Stimulated activated naive B cell treated with anti-CD40 and anti-IgM and Interleukin-4, amounts not matched to agents 10 μg/mL and 1 μg/mL and 100 μg/mL, for 72 hours (primary cell): ENCODE measurements around the gene FAM131A.

Source experiments
- ATAC-seq, 2 donors: fragments of 150-1000 bp; cut with Tn5 transposase; replicated peaks; 2 replicates each; pipeline ENCODE4 v1.10.0; 2021; ENCODE audit warnings: moderate library complexity in 1 of 2
- DNase-seq: peaks from one replicate; pipeline ENCODE4 v3.0.0; 2021
- H3K27ac Mint-ChIP-seq: one replicate; pipeline ENCODE4 v1.8.0; 2022; ENCODE audit warnings: mild to moderate bottlenecking, mixed read lengths
- H3K27me3 Mint-ChIP-seq, 2 donors: one replicate each; pipeline ENCODE4 v1.8.0; 2022; ENCODE audit warnings: mixed read lengths in 2 of 2
- H3K36me3 Mint-ChIP-seq, 2 donors: one replicate each; pipeline ENCODE4 v1.8.0; 2022; ENCODE audit warnings: mixed read lengths in 2 of 2, mild to moderate bottlenecking in 1 of 2
- H3K4me1 Mint-ChIP-seq, 2 donors: one replicate each; pipeline ENCODE4 v1.8.0; 2022; ENCODE audit warnings: mixed read lengths in 2 of 2, mild to moderate bottlenecking in 1 of 2
- H3K4me3 Mint-ChIP-seq, 2 donors: one replicate each; pipeline ENCODE4 v1.8.0; 2022; ENCODE audit warnings: mild to moderate bottlenecking in 2 of 2, mixed read lengths in 2 of 2, moderate library complexity in 1 of 2
- H3K9me3 Mint-ChIP-seq, 2 donors: one replicate each; pipeline ENCODE4 v1.8.0; 2022; ENCODE audit warnings: mixed read lengths in 2 of 2, mild to moderate bottlenecking in 1 of 2

Gene FAM131A

GRCh38 chr3:184379358-184380184 lies 42.2 kb downstream of the FAM131A start, which contains the start of gene CHRD:
TSS of gene CHRD (plus strand) at chr3:184380054. CDS start at chr3:184380319, 265 bp downstream.
- peaks cover 67 to 86% of the 10 kb centered on the region in 2 donors for H3K27me3 Mint-ChIP-seq
- no peaks in the 10 kb centered on the region for H3K9me3 Mint-ChIP-seq
- peaks cover 13 to 19% of the 10 kb centered on the region in 2 donors for H3K4me1 Mint-ChIP-seq
- DNase-seq (no peak), ATAC-seq (peak in 1 of 2 donors; percentile 3)
- H3K27ac Mint-ChIP-seq = no peak within 1 kb of the TSS
- H3K36me3 Mint-ChIP-seq = no peaks in the 10 kb centered on the region
- H3K4me3 Mint-ChIP-seq = peak within 1 kb of the TSS; percentile 70 to 74

- Mint-ChIP-seq H3K4me1 (peaks cover 13 to 19% of the 10 kb centered on the region in 2 donors), H3K9me3 (no peaks in the 10 kb centered on the region), H3K36me3 (no peaks in the 10 kb centered on the region), H3K4me3 (no peak overlapping the region), H3K27me3 (peaks cover 72 to 90% of the 10 kb centered on the region in 2 donors), H3K27ac (no peak overlapping the region)
- DNase-seq (no peak), ATAC-seq (peak; percentile 19 to 45)
Measured at GRCh38 chr3:184380185-184380626, 42.8 kb downstream of the FAM131A start.

GRCh38 chr3:184380627-184381260 lies 43.3 kb downstream of the FAM131A start:
- H3K4me1 Mint-ChIP-seq = peaks cover 13 to 19% of the 10 kb centered on the region in 2 donors
- peak overlapping the region; percentile 64 to 74 for H3K4me3 Mint-ChIP-seq
- H3K36me3 Mint-ChIP-seq = no peaks in the 10 kb centered on the region
- DNase-seq = no peak
- peak overlapping the region; percentile 31 for H3K27ac Mint-ChIP-seq
- peak; percentile 38 to 57 for ATAC-seq
- H3K9me3 Mint-ChIP-seq = no peaks in the 10 kb centered on the region
- peaks cover 70 to 87% of the 10 kb centered on the region in 2 donors for H3K27me3 Mint-ChIP-seq

GRCh38 chr3:184381261-184382224 lies 44.1 kb downstream of the FAM131A start:
- peaks cover 73 to 87% of the 10 kb centered on the region in 2 donors for H3K27me3 Mint-ChIP-seq
- no peak for DNase-seq
- peak overlapping the region; percentile 64 to 74 for H3K4me3 Mint-ChIP-seq
- no peaks in the 10 kb centered on the region for H3K36me3 Mint-ChIP-seq
- peaks cover 13 to 19% of the 10 kb centered on the region in 2 donors for H3K4me1 Mint-ChIP-seq
- no peaks in the 10 kb centered on the region for H3K9me3 Mint-ChIP-seq
- peak overlapping the region; percentile 31 for H3K27ac Mint-ChIP-seq
- peak; percentile 48 to 50 for ATAC-seq

GRCh38 chr3:184382326-184383032 lies 45.1 kb downstream of the FAM131A start:
- no peak overlapping the region for H3K4me3 Mint-ChIP-seq

GRCh38 chr3:184383033-184383740 lies 45.8 kb downstream of the FAM131A start:
- no peak for DNase-seq
- H3K27me3 Mint-ChIP-seq = peaks cover 66 to 77% of the 10 kb centered on the region in 2 donors
- no peak overlapping the region for H3K4me3 Mint-ChIP-seq
- peaks cover 13 to 19% of the 10 kb centered on the region in 2 donors for H3K4me1 Mint-ChIP-seq
- H3K36me3 Mint-ChIP-seq = no peaks in the 10 kb centered on the region
- no peak overlapping the region for H3K27ac Mint-ChIP-seq
- no peak for ATAC-seq
- no peaks in the 10 kb centered on the region for H3K9me3 Mint-ChIP-seq

More at GRCh38 chr3:184382326-184383032, 45.1 kb downstream of the FAM131A start:
- no peaks in the 10 kb centered on the region for H3K9me3 Mint-ChIP-seq
- H3K27ac Mint-ChIP-seq = no peak overlapping the region
- DNase-seq = no peak
- ATAC-seq = no peak
- H3K36me3 Mint-ChIP-seq = no peaks in the 10 kb centered on the region
- peaks cover 13 to 19% of the 10 kb centered on the region in 2 donors for H3K4me1 Mint-ChIP-seq
- H3K27me3 Mint-ChIP-seq = peaks cover 71 to 81% of the 10 kb centered on the region in 2 donors

- ATAC-seq (no peak), DNase-seq (no peak)
- no peak overlapping the region for H3K27ac Mint-ChIP-seq
- peaks cover 65 to 75% of the 10 kb centered on the region in 2 donors for H3K27me3 Mint-ChIP-seq
- no peaks in the 10 kb centered on the region for H3K36me3 Mint-ChIP-seq
- H3K4me1 Mint-ChIP-seq = peaks cover 12 to 19% of the 10 kb centered on the region in 2 donors
- no peak overlapping the region for H3K4me3 Mint-ChIP-seq
- no peaks in the 10 kb centered on the region for H3K9me3 Mint-ChIP-seq
Measured at GRCh38 chr3:184384342-184384741, 46.9 kb downstream of the FAM131A start.

GRCh38 chr3:184384856-184385422 lies 47.5 kb downstream of the FAM131A start:
- no peak overlapping the region for H3K4me3 Mint-ChIP-seq
- H3K27me3 Mint-ChIP-seq = peaks cover 69 to 78% of the 10 kb centered on the region in 2 donors
- no peaks in the 10 kb centered on the region for H3K9me3 Mint-ChIP-seq
- ATAC-seq = no peak
- peaks cover 10 to 19% of the 10 kb centered on the region in 2 donors for H3K4me1 Mint-ChIP-seq
- H3K27ac Mint-ChIP-seq = no peak overlapping the region
- no peaks in the 10 kb centered on the region for H3K36me3 Mint-ChIP-seq
- DNase-seq = no peak

GRCh38 chr3:184386047-184386806 lies 48.8 kb downstream of the FAM131A start:
- Mint-ChIP-seq H3K4me3 (no peak overlapping the region), H3K4me1 (peaks cover 6 to 12% of the 10 kb centered on the region in 2 donors), H3K27me3 (peaks cover 75 to 82% of the 10 kb centered on the region in 2 donors), H3K27ac (no peak overlapping the region), H3K36me3 (no peaks in the 10 kb centered on the region), H3K9me3 (no peaks in the 10 kb centered on the region)
- DNase-seq = no peak
- ATAC-seq = no peak

- DNase-seq (no peak), ATAC-seq (no peak)
- H3K4me1 Mint-ChIP-seq = peaks cover 0 to 2% of the 10 kb centered on the region in 2 donors
- no peak overlapping the region for H3K4me3 Mint-ChIP-seq
- peaks cover 71 to 74% of the 10 kb centered on the region in 2 donors for H3K27me3 Mint-ChIP-seq
- no peaks in the 10 kb centered on the region for H3K36me3 Mint-ChIP-seq
- H3K27ac Mint-ChIP-seq = no peak overlapping the region
- H3K9me3 Mint-ChIP-seq = no peaks in the 10 kb centered on the region
Measured at GRCh38 chr3:184387174-184387714, 49.8 kb downstream of the FAM131A start.

- no peak for ATAC-seq
- no peaks in the 10 kb centered on the region for H3K4me1 Mint-ChIP-seq
- no peak overlapping the region for H3K4me3 Mint-ChIP-seq
- H3K9me3 Mint-ChIP-seq = no peaks in the 10 kb centered on the region
- no peak for DNase-seq
- no peak overlapping the region for H3K27ac Mint-ChIP-seq
- H3K27me3 Mint-ChIP-seq = peaks cover 61 to 63% of the 10 kb centered on the region in 2 donors
- no peaks in the 10 kb centered on the region for H3K36me3 Mint-ChIP-seq
Measured at GRCh38 chr3:184388164-184388935, 51.0 kb downstream of the FAM131A start.
